Stimulated activated CD8-positive, alpha-beta memory T cell treated with anti-CD3 and anti-CD28 coated beads, Interleukin-4, amount 100 ng/mL, for 48 hours (primary cell): ENCODE measurements around the gene LIPG.

Experiments used
- DNase-seq: peaks from one replicate; pipeline ENCODE4 v3.0.0-alpha.2; 2020

Gene LIPG

GRCh38 chr18:49613641-49614151, 51.8 kb downstream of the LIPG start:
- no peak for DNase-seq

DNA sequence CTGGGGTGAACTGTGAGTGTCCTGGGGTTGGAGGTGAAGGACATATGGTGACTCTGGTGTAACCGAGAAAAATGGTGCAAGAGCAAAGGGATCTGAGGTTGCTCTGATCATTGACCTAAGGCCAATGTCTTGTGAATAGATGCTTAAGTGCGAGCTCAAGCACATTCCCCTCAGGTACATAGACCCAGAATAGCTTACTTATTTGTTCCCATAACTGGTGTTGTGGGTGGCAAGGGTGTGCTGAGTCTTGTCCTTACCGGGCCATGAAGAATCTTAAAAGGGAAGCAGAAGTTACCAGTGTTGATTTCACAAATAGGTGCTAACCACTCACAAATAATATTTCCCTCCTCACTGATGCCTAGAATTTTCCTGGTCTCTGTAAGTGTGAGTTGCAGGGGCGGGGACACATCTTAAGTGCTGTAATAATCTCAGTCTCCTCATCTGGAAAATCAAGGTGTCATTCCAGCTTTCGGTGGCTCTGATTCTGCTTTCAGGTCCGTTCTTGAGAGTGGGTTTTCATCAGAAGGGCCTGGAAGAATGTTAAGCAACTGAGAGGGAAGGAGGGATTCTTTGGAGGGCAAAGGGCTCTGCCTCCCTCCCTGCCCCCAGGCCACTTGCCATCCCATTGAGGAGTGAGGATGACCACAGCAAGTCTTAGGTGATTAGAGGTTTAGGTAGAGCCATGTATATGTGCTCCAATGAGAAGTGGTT, 54.9 kb downstream of the LIPG start:
- DNase-seq: no peak

GRCh38 chr18:49617329-49617695, 55.5 kb downstream of the LIPG start:
- no peak for DNase-seq

DNA sequence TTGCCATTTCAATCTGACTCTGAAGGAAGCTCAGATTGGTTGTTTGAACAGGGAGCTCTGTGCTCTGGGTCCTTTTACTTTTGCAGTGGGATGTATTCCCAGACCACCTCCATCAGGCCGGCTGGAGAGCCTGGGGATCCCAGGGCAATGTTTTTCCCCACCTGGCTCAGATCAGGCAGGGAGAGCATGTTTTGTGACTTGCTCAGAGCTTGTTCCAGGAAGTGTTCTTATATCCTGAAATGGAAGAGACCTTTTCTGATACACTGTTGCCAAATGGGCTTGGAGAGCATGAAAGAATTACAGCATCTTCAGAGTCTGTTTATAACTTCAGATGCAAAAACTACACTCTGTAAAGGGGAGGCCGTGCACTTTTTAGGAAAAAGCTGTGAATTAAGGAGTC, 56.0 kb downstream of the LIPG start:
- DNase-seq: no peak

DNA sequence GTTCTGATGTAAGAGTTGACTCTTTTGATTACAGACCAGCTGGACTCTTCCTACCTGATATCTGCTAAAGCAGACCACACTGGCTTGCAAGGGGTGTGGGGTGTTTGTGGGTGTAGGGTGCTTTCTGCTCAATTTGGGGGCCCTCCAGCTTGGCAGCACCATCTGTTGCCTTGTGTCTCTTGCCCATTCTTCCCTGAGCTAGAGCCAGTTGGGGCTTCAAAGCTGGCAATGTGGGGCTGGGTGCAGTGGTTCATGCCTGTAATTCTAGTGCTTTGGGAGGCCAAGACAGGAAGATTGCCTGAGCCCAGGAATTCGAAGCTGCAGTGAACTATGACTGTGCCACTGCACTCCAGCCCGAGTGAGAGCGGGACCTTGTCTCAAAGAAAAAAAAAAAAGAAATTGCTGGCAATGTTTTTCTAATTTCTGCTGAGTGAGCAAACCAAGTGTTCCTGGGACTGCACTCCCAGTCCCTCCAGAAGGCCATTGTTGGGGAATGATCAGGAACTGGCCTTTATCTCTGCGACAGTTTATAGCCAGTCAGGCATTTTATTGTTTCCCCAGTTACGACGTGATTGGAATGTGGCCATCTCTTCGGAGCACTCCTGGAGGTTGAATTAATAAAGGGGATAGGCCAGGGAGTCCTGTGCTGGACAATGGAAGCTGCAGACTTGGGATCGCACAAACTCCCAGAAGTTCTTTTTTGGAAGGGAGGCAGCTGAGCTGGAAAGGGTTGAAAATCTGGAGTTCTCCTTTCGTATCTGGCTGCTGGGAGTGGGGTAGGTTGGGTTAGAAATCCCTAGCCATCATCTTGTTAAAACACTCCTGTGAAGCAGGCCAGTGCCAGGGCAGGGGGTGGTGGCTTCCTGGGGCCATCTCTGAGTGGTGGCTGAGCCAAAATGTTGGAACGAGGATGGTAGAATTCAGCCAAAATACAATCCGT, 57.2 kb downstream of the LIPG start:
- DNase-seq: no peak

DNA sequence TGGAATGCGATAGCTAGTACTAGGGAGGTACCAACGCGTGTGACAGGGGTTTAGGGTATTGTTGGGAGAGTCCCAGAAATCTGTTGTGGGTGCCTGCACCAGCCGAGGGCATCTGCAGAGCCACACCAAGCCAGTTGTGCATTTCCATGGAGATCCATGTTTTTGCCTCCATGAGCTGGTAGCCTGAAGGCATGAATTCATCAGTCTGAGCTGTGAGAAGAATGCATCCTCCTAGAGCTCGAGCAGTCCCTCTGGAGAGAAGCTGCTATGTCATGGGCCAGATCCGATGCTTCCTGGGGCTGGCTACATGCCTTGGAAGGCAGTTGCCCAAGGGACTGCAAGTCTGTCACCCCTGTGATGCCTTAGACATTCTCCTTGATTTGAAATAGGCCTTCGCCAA, 57.9 kb downstream of the LIPG start:
- no peak for DNase-seq

GRCh38 chr18:49621301-49621700, 59.4 kb downstream of the LIPG start:
- DNase-seq: no peak

DNA sequence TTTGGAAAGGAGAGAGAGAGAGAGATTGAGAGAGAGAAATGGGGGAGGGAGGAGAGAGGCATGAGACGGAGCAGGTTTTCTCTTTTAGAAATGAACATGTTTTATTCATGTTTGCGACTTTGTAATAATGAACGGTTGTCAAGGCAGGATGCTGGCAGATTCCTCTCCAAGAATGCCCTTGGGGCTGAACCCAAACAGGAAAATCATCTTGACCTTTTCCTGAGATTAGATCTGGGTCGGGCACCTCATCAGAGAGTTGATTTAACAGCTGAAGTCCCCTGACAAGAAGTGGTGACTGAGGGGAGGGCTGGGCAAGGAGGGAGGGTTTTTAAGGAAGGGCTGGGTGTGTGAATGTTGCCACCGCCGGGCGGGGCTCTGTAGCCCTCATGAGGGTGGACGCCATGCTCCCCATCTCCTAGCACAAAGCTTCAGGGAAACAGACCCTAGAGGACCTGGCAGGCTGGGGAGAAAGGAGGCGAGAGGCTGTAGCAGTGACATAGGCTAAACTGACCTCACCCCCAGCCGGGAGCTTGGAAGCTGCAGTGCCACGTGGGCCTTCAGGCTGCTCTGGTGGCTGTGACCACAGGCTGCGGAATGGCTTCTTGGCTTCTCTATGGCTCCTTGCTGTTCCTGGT, 60.0 kb downstream of the LIPG start:
- DNase-seq: no peak

DNA sequence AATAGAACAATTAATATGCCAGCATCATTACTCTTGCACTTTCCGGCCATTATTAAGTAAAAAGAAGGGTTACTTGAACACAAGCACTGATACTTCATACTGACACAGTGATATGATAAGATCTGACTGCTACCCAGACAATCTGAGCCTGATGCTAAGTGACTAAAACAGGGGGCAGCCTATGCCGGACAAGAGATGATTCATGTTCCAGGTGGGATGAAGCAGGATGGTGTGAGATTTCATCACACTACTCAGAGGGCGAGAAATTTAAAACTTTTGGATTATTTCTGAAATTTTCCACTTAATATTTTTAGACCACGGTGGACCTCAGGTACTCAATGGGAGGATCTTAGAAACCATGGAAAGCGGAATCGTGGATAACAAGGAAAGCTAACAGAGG, 61.7 kb downstream of the LIPG start:
- no peak for DNase-seq

- no peak for DNase-seq
Observed at GRCh38 chr18:49625021-49625691, 63.3 kb downstream of the LIPG start.

DNA sequence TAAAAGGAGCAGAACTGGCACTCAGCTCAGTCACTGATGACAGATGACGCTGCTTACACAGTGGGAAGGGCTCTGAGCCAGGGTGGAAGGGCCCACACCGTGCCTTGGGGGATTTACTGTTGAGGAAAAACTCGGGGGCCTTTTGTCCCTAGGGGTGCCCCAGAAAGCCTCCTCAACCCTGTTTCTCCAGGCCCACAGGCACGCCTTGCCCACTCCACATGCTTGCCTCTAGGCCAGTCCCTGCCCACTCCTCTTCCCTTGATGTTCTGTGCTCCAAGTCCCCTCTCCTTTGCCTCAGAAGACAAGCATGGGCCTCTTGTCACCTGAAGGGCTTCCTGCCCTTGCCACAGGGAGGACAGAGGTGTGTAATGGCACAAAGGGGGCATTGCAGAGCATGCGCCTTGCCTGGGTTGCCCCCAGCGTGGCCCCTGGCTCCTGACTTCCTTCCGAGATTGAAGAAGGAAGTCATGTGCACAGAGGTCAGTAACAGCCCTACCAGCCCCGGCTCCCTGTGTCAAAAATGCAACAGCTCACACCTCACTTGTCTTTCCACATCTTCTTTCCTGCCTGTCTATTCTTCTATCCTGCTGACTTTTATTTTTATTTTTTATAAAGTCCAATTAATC, 65.1 kb downstream of the LIPG start:
- no peak for DNase-seq

GRCh38 chr18:49628119-49628518, 66.3 kb downstream of the LIPG start:
- no peak for DNase-seq

GRCh38 chr18:49628881-49629795, 67.3 kb downstream of the LIPG start:
- no peak for DNase-seq

- DNase-seq: no peak
Observed at GRCh38 chr18:49630246-49630699, 68.4 kb downstream of the LIPG start.

GRCh38 chr18:49631146-49631866, 69.4 kb downstream of the LIPG start:
- DNase-seq: no peak

GRCh38 chr18:49632588-49632987, 70.7 kb downstream of the LIPG start:
- no peak for DNase-seq

- DNase-seq: no peak
Observed at GRCh38 chr18:49638209-49638785, 76.4 kb downstream of the LIPG start.

- DNase-seq: no peak
Observed at GRCh38 chr18:49638891-49639557, 77.2 kb downstream of the LIPG start.

GRCh38 chr18:49639643-49640391, 78.0 kb downstream of the LIPG start:
- no peak for DNase-seq
